Head of caudate nucleus (tissue), 42 donors: ENCODE results near the gene EPN1.

Experiments used
- DNase-seq, 42 donors: peaks; one replicate each; pipeline versions ENCODE4 v3.0.0 to v3.0.0-alpha.2; 2020 to 2021; ENCODE audit warnings: mixed read lengths in 7 of 42
- intact Hi-C: fragments of 100-400 bp; cut with DNase I; formaldehyde crosslinking; loops from one replicate; pipeline ENCODE4 v1.15.0; 2022

The EPN1 gene

GRCh38 chr19:55656988-55657747 lies 17.9 kb upstream of the EPN1 start:
- intact Hi-C loops, result no loop called here
- DNase-seq, result peak in 1 of 42 donors; percentile 21

- intact Hi-C loops, result no loop called here
- DNase-seq, result no peak
Measured at GRCh38 chr19:55658846-55659459, 16.1 kb upstream of the EPN1 start.

GRCh38 chr19:55659822-55660221 lies 15.2 kb upstream of the EPN1 start:
- DNase-seq, result no peak
- intact Hi-C loops, result no loop called here

GRCh38 chr19:55660404-55660803 lies 14.6 kb upstream of the EPN1 start:
- no peak for DNase-seq
- intact Hi-C loops, result no loop called here

GRCh38 chr19:55660991-55661390 lies 14.0 kb upstream of the EPN1 start:
- intact Hi-C loops, result no loop called here
- no peak for DNase-seq

GRCh38 chr19:55661826-55662225 lies 13.2 kb upstream of the EPN1 start:
- no peak for DNase-seq
- intact Hi-C loops, result no loop called here

- no peak for DNase-seq
- intact Hi-C loops, result no loop called here
Measured at GRCh38 chr19:55663846-55664536, 11.0 kb upstream of the EPN1 start.

GRCh38 chr19:55666343-55667005 lies 8.6 kb upstream of the EPN1 start:
- no peak for DNase-seq
- intact Hi-C loops, result no loop called here

- no peak for DNase-seq
- intact Hi-C loops, result no loop called here
Measured at GRCh38 chr19:55667006-55667381, 8.0 kb upstream of the EPN1 start.

GRCh38 chr19:55667511-55667910 lies 7.5 kb upstream of the EPN1 start:
- intact Hi-C loops, result no loop called here
- DNase-seq, result peak in 7 of 42 donors; percentile 22 to 57 (median 39)

GRCh38 chr19:55667958-55668357 lies 7.1 kb upstream of the EPN1 start:
- intact Hi-C loops, result no loop called here
- peak; percentile 43 to 93 (median 74) for DNase-seq

GRCh38 chr19:55668603-55669348 lies 6.2 kb upstream of the EPN1 start:
- no peak for DNase-seq

GRCh38 chr19:55669418-55670279 lies 5.4 kb upstream of the EPN1 start:
- DNase-seq, result peak; percentile 39 to 92 (median 74)

More at GRCh38 chr19:55668603-55669348, 6.2 kb upstream of the EPN1 start:
- intact Hi-C loops, result no loop called here

GRCh38 chr19:55670280-55671053 lies 4.6 kb upstream of the EPN1 start:
- intact Hi-C loops, result no loop called here
- peak in 3 of 42 donors; percentile 27 to 51 (median 43) for DNase-seq

More at GRCh38 chr19:55669418-55670279, 5.4 kb upstream of the EPN1 start:
- intact Hi-C loops, result no loop called here

- DNase-seq, result no peak
- intact Hi-C loops, result no loop called here
Measured at GRCh38 chr19:55671054-55671378, 4.0 kb upstream of the EPN1 start.

- DNase-seq, result no peak
- intact Hi-C loops, result no loop called here
Measured at GRCh38 chr19:55672418-55672817, 2.6 kb upstream of the EPN1 start.

- DNase-seq, result no peak
- intact Hi-C loops, result no loop called here
Measured at GRCh38 chr19:55673465-55673864, 1.6 kb upstream of the EPN1 start.
